ENCODE results near the gene TRAPPC14.

The TRAPPC14 gene

DNA sequence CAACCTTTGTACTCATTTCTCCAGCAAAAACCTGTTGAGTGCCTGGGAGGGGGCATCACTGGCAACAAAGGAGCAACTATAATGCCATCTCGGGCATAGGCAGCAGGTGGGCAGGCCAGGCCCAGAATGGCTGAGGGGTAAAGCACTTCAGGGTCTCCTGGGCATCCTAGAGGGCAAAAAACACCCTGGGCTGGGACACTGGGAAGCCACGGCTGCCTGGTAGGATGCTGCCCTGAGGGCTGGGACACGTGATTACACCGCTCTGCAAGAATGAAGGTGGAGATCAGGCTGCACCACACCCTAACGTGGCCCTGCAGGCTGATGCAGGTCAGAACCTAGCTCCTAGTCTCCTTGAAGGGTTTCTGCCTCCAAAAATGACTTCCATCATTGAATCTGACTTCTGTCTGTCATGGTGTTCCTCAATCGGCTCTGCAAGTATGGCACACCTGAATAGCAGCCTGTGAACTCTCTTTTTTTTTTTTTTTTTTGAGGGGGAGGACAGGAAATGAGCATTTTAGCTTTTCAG, 4.5 kb upstream of the TRAPPC14 start:
- no peak overlapping the region for H3K4me3 ChIP-seq (ENCODE audit: low read length)
- TF ChIP-seq, protein P1, sequence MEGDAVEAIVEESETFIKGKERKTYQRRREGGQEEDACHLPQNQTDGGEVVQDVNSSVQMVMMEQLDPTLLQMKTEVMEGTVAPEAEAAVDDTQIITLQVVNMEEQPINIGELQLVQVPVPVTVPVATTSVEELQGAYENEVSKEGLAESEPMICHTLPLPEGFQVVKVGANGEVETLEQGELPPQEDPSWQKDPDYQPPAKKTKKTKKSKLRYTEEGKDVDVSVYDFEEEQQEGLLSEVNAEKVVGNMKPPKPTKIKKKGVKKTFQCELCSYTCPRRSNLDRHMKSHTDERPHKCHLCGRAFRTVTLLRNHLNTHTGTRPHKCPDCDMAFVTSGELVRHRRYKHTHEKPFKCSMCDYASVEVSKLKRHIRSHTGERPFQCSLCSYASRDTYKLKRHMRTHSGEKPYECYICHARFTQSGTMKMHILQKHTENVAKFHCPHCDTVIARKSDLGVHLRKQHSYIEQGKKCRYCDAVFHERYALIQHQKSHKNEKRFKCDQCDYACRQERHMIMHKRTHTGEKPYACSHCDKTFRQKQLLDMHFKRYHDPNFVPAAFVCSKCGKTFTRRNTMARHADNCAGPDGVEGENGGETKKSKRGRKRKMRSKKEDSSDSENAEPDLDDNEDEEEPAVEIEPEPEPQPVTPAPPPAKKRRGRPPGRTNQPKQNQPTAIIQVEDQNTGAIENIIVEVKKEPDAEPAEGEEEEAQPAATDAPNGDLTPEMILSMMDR (conservative IDR thresholded peaks at IDR 0.05; ENCODE audit: low read depth, low read length) = no peak
- no peak for DNase-seq (ENCODE audit: low read depth)

DNA sequence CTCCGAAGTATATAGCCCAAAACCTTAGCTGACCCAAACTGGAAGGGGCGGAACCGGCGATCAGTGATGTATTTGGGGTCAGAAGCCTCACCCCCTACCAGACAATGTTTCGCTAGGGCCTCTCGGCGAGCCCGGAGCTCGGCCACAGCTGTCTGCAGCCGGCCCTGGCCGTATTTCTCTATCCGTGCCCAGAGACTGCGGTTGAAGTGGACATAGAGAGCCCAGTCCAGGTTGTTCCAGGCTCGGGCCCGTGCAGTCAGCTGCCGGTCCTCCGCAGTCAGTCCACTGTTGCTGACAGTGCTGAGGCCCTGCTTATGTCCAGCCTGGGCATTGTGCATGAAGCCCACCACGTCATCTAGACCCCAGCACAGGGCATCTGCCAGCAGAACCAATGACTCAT, 1.5 kb upstream of the TRAPPC14 start:
- TF ChIP-seq, protein P1 (conservative IDR thresholded peaks at IDR 0.05; ENCODE audit: low read depth, low read length) = no peak
- no peak for DNase-seq (ENCODE audit: low read depth)

DNA sequence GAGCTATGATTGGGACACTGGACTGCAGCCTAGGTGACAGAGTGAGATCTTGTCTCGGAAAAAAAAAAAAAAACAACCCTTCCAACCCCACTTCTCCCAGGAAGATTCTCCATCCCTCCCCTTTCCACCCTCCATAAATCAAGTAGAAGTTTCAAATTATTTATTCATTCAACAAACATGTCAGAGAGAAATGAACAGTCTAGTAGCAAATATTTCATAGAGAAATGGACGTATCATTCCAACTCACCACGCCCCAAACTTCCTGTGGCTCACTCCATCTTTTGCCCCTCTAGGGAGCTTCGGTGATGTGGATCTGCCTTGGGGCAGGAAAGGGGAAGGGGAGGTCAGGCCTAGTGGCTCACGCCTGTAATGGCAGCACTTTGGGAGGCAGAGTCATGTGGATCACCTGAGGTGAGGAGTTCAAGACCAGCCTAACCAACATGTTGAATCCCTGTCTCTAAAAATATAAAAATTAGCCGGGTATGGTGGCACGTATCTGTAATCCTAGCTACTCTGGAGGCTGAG, 638 bp upstream of the TRAPPC14 start:
- peak overlapping the region; percentile 60 for H3K4me3 ChIP-seq (ENCODE audit: low read length)
- TF ChIP-seq, protein P1 (conservative IDR thresholded peaks at IDR 0.05; ENCODE audit: low read depth, low read length) = no peak
- no peak for DNase-seq (ENCODE audit: low read depth)

More for the DNA sequence above, 1.5 kb upstream of the TRAPPC14 start:
- H3K4me3 ChIP-seq (ENCODE audit: low read length) = no peak overlapping the region

DNA sequence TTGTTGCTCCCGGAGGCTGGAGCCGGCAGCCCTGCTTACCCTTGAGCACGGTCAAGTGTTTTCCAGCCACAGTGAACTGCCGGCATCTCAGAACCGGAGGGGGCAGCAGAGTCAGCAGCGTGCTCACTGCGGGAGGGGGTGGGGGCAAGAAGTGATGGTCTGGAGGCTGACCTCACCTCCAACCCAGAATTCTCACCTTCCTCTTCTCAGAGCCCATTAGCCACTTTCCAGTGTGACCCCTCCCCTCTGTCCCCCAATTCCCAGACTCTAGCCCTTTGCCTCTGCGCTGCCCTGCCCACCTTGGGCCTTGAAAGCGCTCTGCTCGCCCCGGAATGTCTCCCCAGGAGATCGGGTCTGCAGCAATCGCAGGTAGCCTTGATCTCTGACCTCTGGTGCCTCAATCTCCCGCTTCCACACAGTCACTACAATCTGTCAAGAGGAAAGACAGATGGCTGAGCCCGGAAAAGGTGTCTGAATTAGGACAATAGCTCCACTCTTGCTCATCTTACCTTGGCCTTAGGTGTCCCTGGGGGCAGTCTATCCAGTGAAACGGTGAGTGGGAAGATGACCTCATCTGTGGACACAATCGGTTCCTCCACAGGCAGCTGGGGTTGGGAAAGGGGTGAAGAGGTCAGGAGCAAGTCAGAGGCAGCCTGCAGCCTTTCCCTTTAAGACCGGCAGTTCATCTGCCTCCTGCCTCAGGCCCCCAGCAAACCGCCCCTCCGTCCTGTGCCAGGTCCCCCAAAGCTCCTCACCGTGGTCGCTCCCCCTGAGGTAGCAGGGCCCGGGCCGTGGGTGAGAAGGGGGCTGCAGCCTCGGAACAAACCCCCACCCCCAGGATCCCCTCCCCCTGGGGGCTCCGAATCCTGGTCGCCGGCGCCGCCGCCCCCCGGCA, 942 bp downstream of the TRAPPC14 start:
- no peak for DNase-seq (ENCODE audit: low read depth)
- peak overlapping the region; percentile 60 for H3K4me3 ChIP-seq (ENCODE audit: low read length)
- TF ChIP-seq, protein P1 (conservative IDR thresholded peaks at IDR 0.05; ENCODE audit: low read depth, low read length) = peak; percentile 18

DNA sequence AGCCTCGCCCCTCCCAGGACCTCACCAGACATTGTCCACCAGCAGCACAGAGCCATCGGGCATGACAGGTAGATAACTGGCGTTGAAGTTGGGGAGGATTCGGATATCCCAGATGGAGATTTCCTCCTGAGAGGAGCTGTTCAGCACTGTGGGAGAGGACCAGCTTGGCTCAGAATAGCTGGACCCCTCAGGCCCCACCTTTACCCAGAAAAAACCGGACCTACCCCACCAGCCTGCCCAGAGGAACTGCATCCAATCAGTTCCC, 1.5 kb downstream of the TRAPPC14 start:
- TF ChIP-seq, protein P1 (conservative IDR thresholded peaks at IDR 0.05; ENCODE audit: low read depth, low read length) = no peak
- H3K4me3 ChIP-seq (ENCODE audit: low read length) = no peak overlapping the region
- DNase-seq (ENCODE audit: low read depth) = no peak

DNA sequence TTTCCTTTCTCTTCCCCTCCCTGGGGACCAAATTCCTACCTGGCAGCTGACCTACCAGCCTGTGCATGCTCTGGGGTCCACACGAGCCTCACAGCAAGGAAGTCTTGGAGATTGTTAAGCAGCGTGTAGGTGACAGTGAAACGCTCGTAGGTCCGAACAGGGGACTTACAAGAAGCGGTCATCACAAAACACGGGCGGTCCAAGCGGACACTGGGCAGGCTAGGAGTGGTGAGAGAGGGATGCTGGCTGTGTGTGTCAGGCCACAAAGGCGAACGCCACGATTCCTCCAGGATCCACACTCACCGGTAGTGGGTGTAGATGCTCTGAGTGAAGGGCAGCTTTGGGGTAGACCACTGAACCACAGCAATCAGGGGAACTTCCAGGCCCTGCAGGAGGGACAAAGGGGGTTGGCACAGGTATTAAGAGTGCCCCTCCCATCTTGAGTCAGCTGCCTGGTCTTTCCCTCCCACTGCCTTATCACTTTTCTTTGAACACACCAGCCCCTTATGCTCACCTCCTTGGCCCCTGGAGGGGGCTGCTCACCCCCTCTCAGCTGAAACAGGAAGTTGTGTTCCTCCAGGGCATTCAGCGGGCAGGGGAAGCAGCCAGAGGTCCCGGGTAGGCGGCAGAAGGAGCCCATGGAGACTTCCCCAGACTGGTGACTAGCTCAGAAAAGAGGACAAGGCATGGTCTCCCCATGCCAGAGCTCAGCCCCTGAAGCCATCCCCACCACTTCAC, 2.0 kb downstream of the TRAPPC14 start:
- H3K4me3 ChIP-seq (ENCODE audit: low read length) = no peak overlapping the region
- no peak for DNase-seq (ENCODE audit: low read depth)
- TF ChIP-seq, protein P1 (conservative IDR thresholded peaks at IDR 0.05; ENCODE audit: low read depth, low read length) = no peak

Data from retinal pigment epithelial cell (primary cell).